COLO829 (cell line): ENCODE results near the gene ADGRA3.
"Not testable (repeated sequence)": the region's sequence is repeated elsewhere in the genome, so short reads cannot be mapped to it uniquely, and the experiment has no call there.

Experiments
- DNase-seq: peaks from one replicate; pipeline ENCODE4 v3.0.0; 2012; ENCODE audit warnings: low spot score

The ADGRA3 gene

DNA sequence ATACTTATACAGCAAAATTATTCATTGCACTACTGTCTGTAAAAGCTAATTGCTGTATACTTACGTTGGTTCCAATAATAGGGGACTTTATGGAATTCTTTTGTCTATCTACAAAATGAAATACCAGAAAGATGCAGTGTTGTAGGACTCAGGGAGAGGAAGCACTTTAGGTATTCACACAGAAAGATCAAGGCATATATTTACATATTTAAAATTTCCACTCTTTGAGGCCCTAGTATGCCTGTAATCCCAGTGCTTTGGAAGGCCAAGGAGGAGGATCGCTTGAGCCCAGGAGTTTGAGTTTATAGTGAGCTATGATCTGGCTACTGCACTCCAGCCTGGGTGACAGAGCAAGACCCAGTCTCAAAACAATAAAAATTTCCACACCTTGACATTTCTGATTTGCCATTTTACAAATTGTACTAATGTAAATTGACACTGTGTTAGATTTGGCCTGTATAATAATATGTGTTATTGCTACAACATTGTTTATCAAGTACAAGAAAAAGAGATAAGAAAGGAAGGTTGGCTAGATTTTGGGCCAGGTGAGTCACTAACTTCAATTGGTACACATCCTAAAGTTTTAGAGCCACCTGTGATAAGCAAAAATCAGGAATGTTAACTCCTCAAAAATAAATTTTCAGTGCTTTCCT lies 35.1 kb downstream of the ADGRA3 start:
- DNase-seq = no peak

- DNase-seq = no peak
Observed at GRCh38 chr4:22478426-22478825, 37.4 kb downstream of the ADGRA3 start.

- no peak for DNase-seq
Observed at GRCh38 chr4:22477813-22478182, 38.1 kb downstream of the ADGRA3 start.

DNA sequence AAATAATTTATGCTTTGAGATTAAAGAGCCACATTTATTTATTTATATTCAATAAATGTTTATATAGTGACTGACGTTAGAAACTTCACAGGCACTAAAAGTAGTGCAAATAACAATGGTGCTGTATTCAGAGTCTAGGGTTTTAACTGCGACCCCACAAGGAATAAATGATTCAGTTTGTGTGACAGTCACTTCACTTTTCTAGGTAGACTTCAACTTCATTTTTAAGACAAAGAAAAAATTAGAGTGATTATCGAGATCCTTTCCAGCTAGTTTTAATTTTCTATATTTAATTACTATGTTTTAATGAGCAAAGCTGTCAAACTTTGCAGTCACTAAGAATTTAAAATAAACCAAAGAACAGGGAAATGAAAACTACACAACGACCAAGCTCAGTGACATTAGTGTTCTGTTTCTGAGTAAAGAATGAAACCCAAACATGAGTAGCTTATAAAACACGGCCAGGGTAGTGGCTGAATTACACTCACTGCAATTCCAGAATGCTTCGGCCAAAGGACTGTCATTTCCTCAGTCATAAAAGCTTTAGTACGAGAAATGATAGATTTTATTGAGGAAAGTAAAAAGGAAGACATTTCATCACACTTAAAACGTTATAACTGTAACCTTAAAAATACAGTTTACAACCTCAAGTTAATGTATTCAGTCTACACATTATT lies 38.6 kb downstream of the ADGRA3 start:
- DNase-seq = no peak

DNA sequence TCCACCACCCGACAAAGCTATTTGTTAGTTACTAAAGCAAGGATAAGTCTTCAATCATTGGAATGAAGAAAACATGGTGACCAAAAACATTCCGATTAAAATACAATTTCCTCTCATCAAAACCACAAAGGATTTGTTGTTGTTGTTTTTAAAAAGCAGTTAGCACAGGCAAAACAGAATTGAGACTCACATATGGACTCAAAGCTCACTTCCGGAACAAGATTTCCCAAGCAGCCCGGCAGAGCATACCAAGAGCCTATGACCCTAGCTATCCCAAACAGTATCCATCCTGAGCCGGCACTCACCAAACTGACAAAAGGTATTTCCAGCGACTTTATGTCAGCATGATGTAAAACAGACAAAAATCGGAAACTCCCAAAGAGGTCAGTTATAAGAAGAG lies 39.9 kb downstream of the ADGRA3 start:
- DNase-seq = no peak

DNA sequence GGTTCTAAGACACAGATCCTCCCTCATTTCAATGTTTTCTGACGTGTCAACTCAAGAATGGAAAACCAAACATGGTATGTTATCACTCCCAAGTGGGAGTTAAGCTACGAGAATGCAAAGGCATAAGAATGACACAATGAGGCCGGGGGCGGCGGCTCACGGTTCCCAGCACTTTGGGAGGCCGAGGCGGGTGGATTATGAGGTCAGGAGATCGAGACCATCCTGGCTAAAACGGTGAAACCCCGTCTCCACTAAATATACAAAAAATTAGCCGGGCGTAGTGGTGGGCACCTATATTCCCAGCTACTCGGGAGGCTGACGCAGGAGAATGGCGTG lies 40.6 kb downstream of the ADGRA3 start:
- DNase-seq = not testable (repeated sequence)

- DNase-seq = peak; percentile 26
Observed at GRCh38 chr4:22474636-22475310, 41.1 kb downstream of the ADGRA3 start.

DNA sequence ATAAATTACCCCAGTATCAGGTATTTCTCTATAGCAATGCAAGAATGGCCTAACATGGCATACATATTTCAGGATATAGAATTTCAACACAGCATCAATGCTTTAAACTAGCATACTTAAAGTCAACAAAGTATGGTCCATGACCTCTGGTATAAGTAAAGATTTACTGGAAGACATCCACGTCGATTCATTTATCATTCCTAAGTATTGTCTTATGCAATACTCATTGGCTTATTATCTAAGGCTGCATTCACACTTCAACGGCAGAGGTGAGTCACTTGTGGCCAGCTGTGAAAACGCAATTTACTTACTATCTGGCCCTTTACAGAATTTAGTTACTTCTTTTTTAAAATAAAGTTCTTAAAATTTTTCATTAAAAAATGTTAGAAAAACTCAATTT lies 42.6 kb downstream of the ADGRA3 start:
- no peak for DNase-seq

DNA sequence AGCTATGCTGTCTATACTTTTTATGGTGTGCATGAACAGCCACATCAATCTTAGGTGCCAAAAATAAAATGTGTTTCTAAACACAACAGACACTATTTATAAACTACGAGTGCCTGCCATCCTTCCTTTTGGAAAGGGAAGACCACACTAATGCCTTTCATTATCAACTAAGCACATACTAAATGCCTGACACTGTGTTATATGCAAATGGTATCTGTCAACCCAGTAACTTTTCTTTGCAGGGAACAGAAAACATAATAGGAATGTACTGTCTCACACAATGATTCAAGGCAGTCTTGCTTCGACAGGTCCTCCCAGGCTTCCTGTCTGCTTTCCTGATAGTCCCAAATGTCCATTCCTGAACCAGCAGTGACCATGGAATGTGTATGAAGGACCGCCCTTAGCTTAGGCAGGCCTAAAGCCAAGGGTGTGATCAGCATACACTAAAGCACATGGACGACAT lies 43.8 kb downstream of the ADGRA3 start:
- DNase-seq = no peak

DNA sequence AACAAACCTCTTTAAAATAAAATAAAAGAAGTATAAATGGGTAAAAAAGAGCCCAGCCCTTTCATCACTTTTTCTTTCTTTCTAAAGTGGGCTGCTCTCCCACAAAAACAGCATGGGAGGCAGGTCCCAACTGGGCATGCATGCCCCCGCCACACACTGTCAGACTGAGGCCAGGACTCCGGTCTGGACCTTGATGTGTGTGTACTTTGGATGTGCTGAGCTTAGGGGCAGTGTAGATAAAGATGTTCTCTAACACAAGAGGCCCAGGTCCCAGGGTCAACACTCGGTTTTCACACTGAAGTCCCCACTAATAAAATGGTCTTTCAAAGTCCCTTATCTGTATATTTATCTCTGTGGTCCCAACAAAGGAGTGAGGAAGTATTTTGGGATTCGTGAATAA lies 44.4 kb downstream of the ADGRA3 start:
- no peak for DNase-seq

GRCh38 chr4:22466581-22466980 lies 49.3 kb downstream of the ADGRA3 start:
- no peak for DNase-seq

GRCh38 chr4:22465996-22466395 lies 49.9 kb downstream of the ADGRA3 start:
- DNase-seq = no peak

DNA sequence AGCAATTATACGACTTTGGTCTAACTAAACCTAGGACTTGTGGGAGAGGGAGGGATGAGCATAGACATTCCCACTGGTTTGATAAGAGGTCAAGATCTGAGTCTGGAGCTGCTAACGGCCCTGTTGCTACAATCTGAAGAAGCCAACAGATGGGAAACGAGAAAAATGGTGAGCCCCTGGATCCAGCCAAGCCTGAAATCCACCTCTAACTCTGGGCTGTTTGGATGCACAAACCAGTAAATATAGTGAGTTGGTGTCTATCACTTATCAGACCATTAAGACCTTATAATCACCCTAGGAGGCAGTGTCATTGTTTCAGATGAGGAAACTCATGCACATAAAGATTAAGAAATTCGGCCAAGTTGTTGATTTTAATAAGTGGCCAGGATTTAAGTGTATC lies 50.5 kb downstream of the ADGRA3 start:
- DNase-seq = no peak

GRCh38 chr4:22463179-22463578 lies 52.7 kb downstream of the ADGRA3 start:
- DNase-seq = no peak

DNA sequence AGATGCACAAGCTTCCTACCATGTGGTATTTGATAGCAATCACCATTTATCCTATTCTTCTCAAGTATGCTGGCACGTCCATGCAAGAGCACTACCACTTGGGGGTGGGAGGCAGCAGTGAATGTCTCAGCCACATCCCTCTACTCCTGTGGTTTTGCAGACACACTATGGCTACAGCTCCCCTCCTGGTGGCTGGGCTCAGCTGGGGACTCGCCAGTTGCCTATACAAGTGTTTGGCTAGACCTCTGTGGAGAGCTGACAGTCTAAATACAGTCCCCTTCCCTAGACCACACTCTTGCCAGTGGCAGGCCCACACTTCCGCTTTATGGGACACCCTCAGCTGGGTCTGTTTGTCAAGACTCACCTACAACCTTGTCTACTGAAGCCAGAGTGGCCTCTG lies 53.2 kb downstream of the ADGRA3 start:
- DNase-seq = no peak

DNA sequence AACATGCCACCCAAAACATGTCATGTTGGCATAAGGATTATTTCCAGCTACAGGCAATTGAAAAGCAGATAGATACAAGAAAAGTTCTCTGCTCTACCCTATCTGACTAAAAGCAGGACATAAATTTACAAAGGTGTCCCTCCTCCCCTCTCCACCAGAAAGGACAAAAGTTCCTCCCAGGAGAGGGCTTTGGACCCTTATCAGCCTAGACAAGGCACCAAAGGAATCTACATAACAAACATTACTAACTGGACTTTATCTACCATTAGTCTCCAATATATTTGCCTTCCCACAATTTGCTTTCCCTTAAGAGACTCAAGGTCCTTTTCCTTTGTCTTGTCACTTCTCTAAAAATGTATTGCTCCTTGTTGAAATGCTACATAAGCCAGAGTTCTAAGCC lies 55.6 kb downstream of the ADGRA3 start:
- DNase-seq = no peak

GRCh38 chr4:22458098-22458497 lies 57.8 kb downstream of the ADGRA3 start:
- DNase-seq = no peak

GRCh38 chr4:22457348-22457747 lies 58.5 kb downstream of the ADGRA3 start:
- DNase-seq = no peak

GRCh38 chr4:22456291-22456690 lies 59.6 kb downstream of the ADGRA3 start:
- no peak for DNase-seq

DNA sequence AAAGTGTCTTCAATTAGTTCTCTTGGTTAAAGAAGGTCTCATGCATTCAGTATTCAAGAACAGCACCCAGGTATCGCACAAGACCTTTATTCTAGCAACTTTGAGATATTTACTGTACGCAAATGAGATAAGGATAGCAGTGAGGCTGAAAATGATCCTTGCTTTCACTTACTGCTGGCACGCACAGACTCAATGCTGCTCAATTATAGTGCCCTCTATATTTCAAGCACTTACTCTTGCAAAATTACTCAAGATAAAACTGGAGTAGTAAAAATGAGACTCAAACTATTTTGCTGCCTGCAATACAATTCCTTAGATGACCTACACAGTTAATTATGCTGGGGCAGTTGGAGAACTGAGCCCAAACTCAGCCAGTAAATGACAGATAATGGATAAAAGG lies 60.9 kb downstream of the ADGRA3 start:
- DNase-seq = no peak

DNA sequence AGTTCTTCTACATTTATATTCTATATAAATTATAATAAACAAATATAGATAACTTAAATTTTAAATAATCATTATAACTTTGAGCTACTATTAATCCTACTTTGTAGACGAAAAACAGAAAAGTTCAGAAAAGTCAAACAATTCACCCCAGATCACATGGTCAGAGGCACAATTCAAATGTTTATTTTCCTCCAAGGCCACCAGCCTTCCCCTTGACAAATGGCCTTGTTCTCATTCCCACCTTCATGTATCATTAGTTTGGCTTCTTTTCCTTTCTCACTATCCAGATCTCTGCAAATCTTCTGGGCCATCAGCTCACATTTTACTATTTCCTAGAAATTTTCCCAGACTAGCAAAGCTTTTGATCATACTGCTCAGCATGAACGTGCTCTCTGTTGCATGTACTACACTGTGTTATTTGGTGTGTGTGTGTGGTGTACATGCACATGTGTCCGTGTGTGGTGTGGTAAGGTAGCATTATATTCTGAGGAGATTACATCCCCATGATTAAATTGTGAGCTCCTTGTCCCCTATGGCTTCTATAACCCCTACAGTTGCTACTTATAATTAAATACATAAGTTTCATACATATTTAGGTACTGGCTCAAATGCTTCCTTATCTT lies 61.5 kb downstream of the ADGRA3 start:
- no peak for DNase-seq

DNA sequence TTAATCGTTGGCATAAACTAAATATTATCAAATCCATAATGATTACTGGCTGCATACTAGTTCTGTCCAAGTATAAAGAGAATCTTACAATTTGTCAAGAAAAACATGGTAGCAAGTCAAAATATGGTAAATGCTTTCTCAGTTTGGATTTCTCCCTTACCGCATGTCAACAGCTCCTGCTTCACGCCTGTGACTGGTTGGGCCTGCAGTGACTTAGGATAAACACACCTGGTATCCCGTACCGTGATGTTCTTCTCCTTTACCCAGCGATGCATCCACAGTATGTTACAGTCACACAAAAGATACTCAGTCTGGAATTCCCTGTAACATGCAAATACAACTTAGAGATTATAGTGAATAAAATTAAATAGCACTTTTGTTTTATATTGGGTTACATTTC lies 71.1 kb downstream of the ADGRA3 start:
- DNase-seq = no peak

DNA sequence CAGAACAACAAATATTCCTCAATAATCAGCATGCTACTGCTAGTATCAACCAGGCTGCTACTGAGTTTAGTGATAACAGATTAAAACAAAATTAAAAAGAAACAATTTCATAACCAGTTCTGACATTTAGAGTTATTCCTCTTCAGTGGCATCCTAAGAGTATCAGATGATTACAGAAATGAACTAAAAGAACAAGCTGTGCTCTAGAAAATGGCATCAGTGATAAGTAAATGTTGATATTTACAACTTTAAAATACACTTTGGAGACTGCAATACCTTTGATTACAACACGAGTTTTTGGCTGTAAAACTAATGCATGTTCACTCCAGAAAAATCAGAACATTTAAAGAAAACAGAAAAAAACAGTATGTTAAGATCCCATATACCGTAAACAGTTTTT lies 72.9 kb downstream of the ADGRA3 start:
- no peak for DNase-seq
